ENCODE measurements around the gene MRPS22.

The MRPS22 gene

GRCh38 chr3:139310474-139310933 lies 33.3 kb upstream of the MRPS22 start:
- Histone ChIP-seq H3K9me2 (replicated peaks; ENCODE audit: low read depth, low read length) (no peaks in the 10 kb centered on the region), H3K36me3 (ENCODE audit: insufficient read depth, low read length) (no peaks in the 10 kb centered on the region), H3K4me1 (ENCODE audit: insufficient read depth, low read length, poor library complexity, severe bottlenecking) (peaks cover 7% of the 10 kb centered on the region), H3K79me2 (ENCODE audit: insufficient read depth, low read length) (no peaks in the 10 kb centered on the region), H3K4me2 (ENCODE audit: low read depth, low read length, poor library complexity, severe bottlenecking) (no peak overlapping the region), H2AFZ (ENCODE audit: low read length) (no peak overlapping the region), H3K9ac (ENCODE audit: low read depth, low read length, poor library complexity, severe bottlenecking) (no peak overlapping the region), H3K4me3 (ENCODE audit: low read length, poor library complexity, severe bottlenecking) (no peak overlapping the region), H4K20me1 (ENCODE audit: insufficient read depth, low read length, poor library complexity, severe bottlenecking) (no peaks in the 10 kb centered on the region), H3K9me3 (ENCODE audit: insufficient read depth, low read depth, low read length) (no peaks in the 10 kb centered on the region), H3F3A (ENCODE audit: low read depth) (no peaks in the 10 kb centered on the region), H3K27me3 (ENCODE audit: insufficient read depth, low read length, poor library complexity, severe bottlenecking) (no peaks in the 10 kb centered on the region)
- TF ChIP-seq CTCF (conservative IDR thresholded peaks at IDR 0.05; ENCODE audit: low read length) = no peak
- no peak for TF ChIP-seq EZH2phosphoT487 (IDR thresholded peaks at IDR 0.05; ENCODE audit: borderline replicate concordance)

DNA sequence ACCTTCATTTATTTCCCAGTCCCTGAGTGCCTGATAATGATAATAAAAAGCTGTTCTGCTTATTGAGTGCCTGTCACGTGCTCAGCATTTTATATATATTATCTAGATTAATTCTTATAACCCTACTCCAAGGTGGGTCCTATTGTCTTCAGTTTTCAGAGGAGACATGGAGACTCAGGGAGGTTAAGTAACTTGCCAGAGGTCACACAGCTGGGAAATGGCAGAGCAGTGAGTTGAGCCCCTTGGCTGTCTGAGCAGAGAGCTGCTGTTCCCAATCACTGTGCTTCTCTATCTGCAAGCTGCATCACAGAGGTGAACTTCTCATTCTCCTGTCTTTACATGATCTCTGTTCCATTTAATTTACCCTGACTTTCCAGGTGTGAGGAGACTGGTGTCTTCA lies 32.3 kb upstream of the MRPS22 start:
- Histone ChIP-seq H2AFZ (ENCODE audit: low read length) (no peak overlapping the region), H4K20me1 (ENCODE audit: insufficient read depth, low read length, poor library complexity, severe bottlenecking) (no peaks in the 10 kb centered on the region), H3K79me2 (ENCODE audit: insufficient read depth, low read length) (no peaks in the 10 kb centered on the region), H3K4me1 (ENCODE audit: insufficient read depth, low read length, poor library complexity, severe bottlenecking) (peaks cover 7% of the 10 kb centered on the region), H3K36me3 (ENCODE audit: insufficient read depth, low read length) (no peaks in the 10 kb centered on the region), H3K27me3 (ENCODE audit: insufficient read depth, low read length, poor library complexity, severe bottlenecking) (no peaks in the 10 kb centered on the region), H3K9me3 (ENCODE audit: insufficient read depth, low read depth, low read length) (no peaks in the 10 kb centered on the region), H3K9me2 (replicated peaks; ENCODE audit: low read depth, low read length) (no peaks in the 10 kb centered on the region), H3K4me2 (ENCODE audit: low read depth, low read length, poor library complexity, severe bottlenecking) (no peak overlapping the region), H3F3A (ENCODE audit: low read depth) (no peaks in the 10 kb centered on the region), H3K4me3 (ENCODE audit: low read length, poor library complexity, severe bottlenecking) (no peak overlapping the region), H3K9ac (ENCODE audit: low read depth, low read length, poor library complexity, severe bottlenecking) (no peak overlapping the region)
- TF ChIP-seq CTCF (conservative IDR thresholded peaks at IDR 0.05; ENCODE audit: low read length) (no peak), EZH2phosphoT487 (IDR thresholded peaks at IDR 0.05; ENCODE audit: borderline replicate concordance) (no peak)

GRCh38 chr3:139312416-139312815 lies 31.4 kb upstream of the MRPS22 start:
- no peak overlapping the region for H3K9ac ChIP-seq (ENCODE audit: low read depth, low read length, poor library complexity, severe bottlenecking)
- no peaks in the 10 kb centered on the region for H3K79me2 ChIP-seq (ENCODE audit: insufficient read depth, low read length)
- H3K4me1 ChIP-seq (ENCODE audit: insufficient read depth, low read length, poor library complexity, severe bottlenecking) = peaks cover 7% of the 10 kb centered on the region
- H3K4me2 ChIP-seq (ENCODE audit: low read depth, low read length, poor library complexity, severe bottlenecking) = no peak overlapping the region
- no peaks in the 10 kb centered on the region for H3K27me3 ChIP-seq (ENCODE audit: insufficient read depth, low read length, poor library complexity, severe bottlenecking)
- H3K36me3 ChIP-seq (ENCODE audit: insufficient read depth, low read length) = no peaks in the 10 kb centered on the region
- no peak overlapping the region for H2AFZ ChIP-seq (ENCODE audit: low read length)
- no peaks in the 10 kb centered on the region for H3K9me2 ChIP-seq (replicated peaks; ENCODE audit: low read depth, low read length)
- TF ChIP-seq CTCF (conservative IDR thresholded peaks at IDR 0.05; ENCODE audit: low read length) (no peak), EZH2phosphoT487 (IDR thresholded peaks at IDR 0.05; ENCODE audit: borderline replicate concordance) (no peak)
- no peaks in the 10 kb centered on the region for H3F3A ChIP-seq (ENCODE audit: low read depth)
- H3K4me3 ChIP-seq (ENCODE audit: low read length, poor library complexity, severe bottlenecking) = no peak overlapping the region
- no peaks in the 10 kb centered on the region for H3K9me3 ChIP-seq (ENCODE audit: insufficient read depth, low read depth, low read length)
- no peaks in the 10 kb centered on the region for H4K20me1 ChIP-seq (ENCODE audit: insufficient read depth, low read length, poor library complexity, severe bottlenecking)

Data from Loucy (cell line).